Measurements from ENCODE around the gene KIF12.

DNA sequence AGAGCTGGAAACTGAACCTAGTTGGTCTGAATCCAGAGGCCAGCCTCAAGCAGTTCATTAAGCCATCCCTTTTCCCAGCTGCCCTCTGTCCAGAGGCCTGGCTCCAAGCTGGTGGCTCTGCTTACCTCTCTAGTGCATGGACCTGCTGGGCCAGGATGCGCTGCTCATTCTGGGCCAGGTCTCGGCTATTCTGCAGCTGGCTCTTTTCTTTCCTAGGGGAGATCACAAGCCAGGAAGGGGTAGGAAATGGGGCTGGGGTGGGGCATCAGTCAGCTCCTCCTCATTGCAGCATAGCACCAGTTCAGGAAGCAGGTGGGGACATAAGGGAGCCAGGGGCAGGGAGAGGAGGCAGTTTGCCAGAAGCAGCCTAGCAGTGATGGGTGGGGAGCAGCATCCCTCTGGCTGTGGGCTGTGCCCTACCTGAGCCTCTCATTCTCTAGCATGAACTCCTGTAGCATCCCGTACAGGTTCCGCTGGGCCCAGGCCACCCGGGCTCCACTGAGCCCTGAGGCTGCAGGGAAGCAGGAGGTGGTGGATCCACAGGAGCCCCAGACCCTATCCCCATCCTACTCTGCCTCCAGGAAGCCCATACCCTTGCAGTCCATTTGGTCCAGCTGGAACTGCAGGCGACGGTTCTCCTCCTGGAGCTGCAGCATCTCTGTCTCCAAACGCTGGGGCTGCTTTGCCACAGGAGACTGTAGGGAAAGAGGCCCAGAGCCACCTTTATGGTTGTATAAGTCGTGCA lies 5.2 kb downstream of the KIF12 start:
- TF ChIP-seq GATA2 (IDR thresholded peaks at IDR 0.05; ENCODE audit: low read depth, low read length) (no peak), GATA3 (IDR thresholded peaks at IDR 0.05; ENCODE audit: low read depth, low read length) (no peak)

Measured in SH-SY5Y (cell line).